Fibroblast of skin of left biceps (primary cell): ENCODE data around the gene ROCK2.
"Not testable (repeated sequence)": the region's sequence is repeated elsewhere in the genome, so short reads cannot be mapped to it uniquely, and the experiment has no call there.

Experiments
- DNase-seq, 2 experiments: peaks; one replicate each; pipeline ENCODE4 v3.0.0-alpha.2; 2013; ENCODE audit warnings: low read depth in 2 of 2

Gene ROCK2

DNA sequence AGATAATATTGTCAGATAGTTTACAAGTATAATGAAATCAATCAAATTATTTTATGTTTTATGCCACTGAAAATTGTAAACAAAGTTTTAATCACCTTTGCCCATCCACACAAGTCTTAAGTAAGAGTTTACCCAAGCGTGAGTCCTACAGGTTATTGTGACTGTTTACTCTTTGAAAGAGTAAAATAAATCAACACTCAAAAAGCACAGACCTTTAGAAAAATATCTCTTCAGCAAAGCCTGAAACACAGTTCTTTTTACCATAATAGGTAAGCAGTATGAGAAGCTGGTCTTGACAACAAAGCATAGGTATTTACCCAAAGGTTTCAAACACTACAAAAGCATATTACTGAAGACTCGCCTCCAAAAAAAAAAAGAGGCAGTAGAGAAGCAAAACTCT is 3.7 kb downstream of the ROCK2 start:
- DNase-seq, result no peak

DNA sequence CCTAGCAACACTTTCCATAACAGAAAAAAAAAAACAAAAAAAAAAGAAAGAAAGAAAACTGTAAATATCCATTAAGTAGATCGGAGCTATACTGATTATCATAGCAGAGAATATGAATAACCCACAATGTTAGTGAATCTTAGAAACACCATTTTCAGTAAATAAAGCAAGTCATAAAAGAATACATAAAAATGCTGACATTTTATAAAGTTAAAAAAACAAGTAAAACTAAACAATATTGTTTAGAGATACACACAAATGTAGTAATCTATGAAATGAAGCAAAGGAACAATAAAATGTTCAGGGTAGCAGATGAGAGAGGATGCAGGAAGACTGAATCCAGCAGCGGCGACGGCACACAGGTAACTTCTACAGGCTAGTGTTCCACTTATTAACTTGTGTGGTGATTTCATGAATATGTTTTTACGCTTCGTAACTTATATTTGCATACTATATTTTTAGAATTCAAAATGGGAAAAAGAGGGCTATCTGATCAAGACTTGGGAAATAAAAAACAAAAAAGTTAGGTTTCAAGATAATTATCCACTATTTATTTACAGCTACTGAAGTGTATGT is 4.8 kb downstream of the ROCK2 start:
- no peak for DNase-seq

DNA sequence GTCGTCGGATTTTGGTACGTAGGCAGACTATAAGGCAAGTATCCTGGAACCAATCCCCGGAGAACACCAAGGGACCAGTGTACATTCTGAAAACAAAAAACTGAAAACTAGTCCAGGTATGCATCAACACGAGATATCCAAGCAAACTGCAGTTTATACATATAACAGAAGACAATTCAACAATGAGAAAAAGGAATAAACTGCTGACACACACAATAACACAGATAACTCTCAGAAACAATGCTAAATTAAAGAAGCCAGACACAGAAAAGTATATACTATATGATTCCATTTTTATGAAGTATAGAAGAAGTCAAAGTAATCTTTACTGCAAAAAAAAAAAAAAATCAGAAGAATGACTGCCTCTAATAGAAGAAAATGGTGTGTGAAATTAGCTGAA is 5.9 kb downstream of the ROCK2 start:
- no peak for DNase-seq

DNA sequence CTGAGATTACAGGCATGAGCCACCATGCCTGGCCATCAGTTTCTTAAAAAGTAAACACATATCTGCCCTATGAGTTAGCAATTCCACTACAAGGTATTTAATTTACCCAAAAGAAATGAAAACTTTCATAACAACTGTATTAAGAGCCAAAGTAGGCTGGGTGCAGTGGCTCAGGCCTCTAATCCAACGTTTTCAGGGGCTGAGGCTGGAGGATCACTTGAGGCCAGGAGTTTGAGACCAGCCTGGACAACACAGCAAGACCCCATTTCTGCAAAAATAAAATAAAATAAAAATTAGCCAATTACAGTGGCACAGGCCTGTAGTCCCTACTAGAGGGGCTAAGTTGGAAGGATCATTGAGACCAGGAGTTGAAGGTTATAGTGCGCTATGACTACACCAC is 6.5 kb downstream of the ROCK2 start:
- no peak for DNase-seq

DNA sequence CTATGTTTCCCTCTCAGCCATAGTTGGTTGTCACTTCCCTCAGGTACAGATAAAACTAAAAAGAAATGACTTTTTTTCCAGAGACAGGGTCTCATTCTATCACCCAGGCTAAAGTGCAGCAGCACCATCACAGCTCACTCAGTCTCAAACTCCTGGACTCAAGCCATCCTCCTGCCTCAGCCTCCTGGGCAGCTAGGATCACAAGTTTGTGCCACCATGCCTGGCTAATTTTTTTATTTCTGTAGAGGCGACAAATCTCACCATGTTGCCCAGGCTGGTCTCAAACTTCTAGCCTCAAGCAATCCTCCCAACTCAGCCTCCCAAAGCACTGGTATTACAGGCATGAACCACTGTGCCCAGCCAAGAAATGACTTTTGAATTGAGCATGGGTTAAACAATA is 8.2 kb downstream of the ROCK2 start:
- DNase-seq, result no peak

DNA sequence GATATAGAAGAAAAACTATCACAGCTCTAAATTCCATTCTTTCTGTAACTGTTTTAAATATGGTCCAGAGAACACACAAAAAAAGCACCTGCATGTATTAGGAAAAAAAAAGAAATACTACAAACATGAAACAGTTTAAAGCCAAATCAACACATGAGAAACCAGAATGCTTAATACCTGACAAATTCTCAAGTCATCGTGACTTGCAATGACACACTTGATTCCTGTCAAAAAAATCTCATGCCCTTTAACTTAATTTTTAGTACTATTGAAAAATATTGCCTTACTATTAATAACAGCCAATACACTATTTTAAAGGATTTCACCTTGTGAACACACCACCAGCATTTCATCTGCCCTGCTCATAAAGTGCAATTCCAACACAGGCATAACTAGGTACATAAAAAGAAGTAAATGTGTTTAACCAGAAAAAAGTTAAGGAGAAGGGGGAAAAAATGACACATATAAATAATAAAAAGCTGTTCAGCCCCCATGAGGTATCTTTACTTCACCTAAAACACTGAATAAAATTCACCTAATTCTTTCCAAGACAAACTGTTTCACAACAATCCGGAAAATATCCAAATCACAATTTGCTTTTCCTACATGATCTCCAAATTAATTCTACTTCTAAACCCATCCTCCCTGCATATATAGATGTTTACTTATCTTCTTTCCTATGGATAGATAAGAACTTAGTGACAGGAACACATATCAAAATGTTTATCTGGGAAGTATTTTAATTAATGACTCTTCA is 10.8 kb downstream of the ROCK2 start:
- no peak for DNase-seq

DNA sequence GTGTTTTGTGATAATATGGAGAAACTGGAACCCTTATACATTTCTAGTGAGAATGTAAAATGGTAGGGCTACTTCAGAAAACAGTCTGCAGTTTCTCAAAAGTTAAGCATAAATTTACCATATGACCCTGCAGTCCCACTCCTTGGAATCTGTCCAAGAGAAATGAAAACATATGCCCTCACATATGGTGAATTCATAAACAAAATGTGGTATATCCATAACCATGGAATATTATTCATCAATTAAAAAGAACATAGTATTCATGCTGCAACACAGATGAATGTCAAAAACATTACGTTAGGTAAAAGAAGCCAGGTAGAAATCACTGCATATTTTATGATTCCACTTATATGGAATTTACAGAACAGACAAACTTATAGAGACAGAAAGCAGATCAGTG is 11.8 kb downstream of the ROCK2 start:
- DNase-seq, result no peak

DNA sequence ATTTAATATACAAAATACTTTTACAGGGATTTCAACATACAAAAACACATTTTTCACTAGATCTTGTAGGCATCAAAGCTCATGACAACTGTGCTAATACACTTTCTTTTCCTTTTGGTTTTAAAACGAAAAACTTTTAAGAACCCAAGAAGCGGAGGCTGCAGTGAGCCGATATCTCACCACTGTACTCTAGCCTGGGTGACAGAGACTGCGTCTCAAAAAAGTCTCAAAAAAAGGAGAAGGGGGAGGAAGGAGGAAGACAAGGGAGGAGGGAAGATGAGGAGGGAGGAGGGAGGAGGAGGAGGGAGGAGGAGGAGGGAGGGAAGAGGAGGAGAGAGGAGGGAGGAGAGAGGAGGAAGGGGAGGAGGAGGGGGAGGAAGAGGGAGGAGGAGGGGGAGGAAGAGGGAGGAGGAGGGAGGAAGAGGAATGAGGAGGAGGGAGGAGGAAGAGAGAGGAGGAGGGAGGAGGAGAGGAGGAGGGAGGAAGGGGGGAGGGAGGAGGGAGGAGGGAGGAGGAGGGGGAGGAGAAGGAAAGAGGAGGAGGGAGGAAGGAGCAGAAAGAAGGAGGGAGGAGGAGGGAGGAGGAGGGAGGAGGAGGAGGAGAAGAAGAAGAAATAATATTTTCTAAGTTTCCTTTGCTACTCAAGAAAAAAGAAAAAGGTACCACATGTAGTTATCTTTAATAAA is 13.8 kb downstream of the ROCK2 start:
- no peak for DNase-seq

DNA sequence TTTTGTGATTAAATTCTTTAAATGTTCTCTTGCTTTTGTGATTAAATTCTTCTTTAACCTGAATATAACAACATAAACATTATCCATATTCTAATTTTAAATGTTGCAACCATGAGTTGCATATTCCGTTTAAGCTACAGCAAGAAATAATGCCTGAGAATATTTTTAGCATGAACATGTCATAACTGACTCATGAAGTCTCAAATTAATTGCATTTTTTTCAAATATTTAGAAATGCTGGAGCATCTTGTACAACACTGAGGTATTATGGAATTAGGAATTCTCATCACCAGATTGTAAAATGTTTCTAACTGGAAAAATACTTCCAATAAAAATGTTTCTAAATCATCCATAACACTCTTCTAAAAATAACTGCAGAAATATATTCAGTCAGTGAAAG is 14.7 kb downstream of the ROCK2 start:
- peak; percentile 58 for DNase-seq

DNA sequence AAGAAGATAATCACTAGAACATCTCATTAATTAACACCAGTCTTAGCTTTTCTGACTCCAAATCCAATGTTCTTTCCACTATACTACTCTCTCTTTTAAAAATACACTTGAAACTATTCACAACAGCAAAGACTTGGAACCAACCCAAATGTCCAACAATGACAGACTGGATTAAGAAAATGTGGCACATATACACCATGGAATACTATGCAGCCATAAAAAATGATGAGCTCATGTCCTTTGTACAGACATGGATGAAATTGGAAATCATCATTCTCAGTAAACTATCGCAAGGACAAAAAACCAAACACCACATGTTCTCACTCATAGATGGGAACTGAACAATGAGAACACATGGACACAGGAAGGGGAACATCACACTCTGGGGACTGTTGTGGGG is 15.9 kb downstream of the ROCK2 start:
- DNase-seq, result not testable (repeated sequence)

DNA sequence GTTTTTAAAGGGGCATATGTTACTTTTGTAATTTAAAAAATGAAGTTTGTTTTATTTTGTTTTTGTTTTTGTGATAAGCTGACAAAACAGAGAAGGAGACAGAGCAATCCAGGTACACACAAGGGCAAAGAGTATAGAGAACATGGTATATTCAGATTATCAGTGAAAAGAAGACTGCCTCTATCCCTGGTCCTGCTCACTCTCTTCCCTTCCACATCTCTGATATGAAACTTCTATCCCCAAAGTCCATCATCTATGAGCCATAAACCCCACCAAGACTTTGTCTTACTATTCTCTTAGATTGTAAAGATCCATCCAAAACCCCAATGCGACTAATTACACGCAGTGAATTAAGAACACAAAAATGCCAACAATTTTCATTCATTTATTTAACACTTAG is 16.6 kb downstream of the ROCK2 start:
- DNase-seq, result no peak

DNA sequence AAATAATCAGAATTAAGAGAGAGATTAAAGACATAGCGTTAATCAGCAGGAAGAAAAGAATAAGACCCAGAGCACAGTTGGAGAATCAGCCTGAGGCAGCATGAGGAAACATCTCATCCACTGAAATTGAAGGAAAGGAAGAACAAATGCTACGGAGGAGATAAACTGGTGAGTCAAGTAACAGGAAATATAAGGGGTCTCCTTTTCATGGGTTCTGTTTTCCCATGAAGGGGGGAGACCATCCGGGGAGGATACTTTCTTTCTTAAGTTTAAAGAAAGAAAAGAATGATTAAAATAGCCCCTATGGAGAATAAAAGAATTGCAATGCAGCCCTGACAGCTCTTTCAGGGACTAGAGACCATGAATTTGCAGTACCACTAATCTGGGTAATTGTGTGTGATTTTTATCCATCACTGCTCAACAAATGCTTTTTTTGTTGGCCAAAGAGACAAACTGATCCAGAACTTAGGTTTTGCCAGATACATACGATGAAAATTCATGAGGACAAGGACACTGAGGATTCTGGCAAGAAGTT is 17.7 kb downstream of the ROCK2 start:
- no peak for DNase-seq

DNA sequence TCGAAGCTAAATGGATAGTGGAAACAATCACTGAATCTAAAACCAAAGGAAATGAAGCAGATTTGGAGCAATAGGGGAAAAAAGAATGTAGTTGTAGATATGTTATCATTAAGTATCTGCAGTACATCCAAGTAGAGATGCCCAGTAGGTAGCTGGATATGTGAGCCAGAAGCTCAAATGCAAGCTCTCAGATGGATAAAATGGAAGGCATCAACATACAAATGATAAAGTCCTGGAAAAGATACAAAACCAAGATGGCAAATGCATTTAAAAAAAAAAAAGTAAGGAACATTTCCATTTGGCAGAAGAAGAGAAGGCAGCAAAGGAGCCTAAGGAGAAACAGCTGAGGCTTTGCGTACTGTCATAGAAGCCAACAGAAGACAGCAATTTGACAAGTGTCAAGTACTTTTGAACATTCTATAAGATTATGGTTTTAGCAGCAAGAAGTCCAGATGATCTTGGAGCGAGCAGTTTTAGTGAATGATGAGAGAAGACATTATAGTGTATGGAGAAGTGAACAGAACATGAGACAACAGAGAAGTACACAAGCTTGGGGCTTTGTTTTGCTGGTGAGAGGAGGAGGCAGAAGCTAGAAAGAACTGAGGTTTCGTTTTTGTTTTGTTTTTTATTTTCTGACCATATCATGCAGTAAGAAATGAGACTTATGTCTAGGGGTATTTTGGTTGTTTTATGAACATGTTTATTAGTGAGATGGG is 18.3 kb downstream of the ROCK2 start:
- DNase-seq, result no peak

DNA sequence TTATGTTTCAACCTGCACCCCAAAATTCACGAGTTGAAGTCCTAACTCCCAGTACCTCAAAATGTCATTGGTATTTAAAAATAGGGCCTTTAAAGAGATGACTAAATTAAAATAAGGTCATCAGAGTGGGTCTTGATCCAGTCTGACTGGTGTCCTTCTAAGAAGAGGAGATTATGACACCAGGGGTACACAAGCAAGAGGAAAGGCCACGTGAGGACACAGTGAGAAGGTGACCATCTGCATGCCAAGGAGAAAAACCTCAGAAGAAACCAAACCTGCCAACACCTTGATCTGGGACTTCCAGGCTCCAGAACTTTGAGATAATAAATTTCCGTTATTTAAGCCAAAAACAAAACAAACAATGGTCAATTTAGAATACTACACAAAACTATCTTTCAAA is 22.6 kb downstream of the ROCK2 start:
- no peak for DNase-seq

DNA sequence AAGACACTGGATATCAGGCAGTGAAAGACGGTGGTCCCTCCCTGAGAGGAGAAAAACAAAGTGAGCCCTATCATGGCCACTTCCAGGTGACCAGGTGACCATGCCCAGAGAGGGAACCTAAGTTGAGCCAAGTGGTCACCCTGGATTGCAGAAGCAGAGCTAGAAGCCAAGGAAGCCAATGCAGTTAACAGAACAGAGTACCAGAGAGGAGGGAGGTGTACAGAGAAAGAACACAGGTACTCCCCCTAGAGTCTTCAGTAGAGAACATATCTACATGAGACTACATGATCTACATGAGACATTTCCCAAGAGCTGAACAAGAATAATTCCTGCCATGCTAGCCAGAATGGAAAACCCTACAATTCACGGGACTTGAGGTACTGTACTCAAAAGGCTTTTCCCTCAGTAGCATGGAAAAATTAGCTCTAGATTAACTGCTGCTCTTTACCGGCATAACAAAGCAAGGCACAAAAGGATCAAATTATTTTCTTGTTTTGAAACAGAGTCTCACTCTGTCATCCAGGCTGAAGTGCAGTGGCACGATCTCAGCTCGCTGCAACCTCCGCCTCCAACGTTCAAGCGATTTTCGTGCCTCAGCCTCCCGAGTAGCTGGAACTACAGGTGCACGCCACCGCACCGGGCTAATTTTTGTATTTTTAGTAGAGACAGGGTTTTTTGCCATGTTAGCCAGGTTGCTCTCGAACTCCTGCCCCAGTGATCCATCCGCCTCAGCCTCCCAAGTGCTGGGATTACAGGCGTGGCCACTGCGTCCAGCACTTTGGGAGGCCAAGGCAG is 23.5 kb downstream of the ROCK2 start:
- no peak for DNase-seq

DNA sequence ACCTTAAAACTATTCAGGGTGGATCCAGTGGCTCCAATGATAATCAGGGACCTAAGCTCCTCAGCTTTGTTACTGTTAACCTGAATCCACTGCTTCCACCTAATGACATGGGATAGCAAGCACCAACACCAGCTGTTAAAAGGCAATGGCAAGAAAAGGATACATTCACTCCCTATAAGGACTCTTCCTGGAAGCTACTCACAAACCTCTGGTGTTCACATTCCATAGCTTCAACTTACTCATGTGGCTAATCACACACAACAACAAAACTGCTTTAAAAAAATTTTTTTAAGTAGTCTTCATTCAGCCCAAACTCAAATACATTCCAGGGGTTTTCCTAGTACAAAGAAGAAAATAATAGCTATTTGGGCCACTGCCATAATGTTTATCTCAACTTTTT is 24.5 kb downstream of the ROCK2 start:
- peak; percentile 55 to 56 for DNase-seq

DNA sequence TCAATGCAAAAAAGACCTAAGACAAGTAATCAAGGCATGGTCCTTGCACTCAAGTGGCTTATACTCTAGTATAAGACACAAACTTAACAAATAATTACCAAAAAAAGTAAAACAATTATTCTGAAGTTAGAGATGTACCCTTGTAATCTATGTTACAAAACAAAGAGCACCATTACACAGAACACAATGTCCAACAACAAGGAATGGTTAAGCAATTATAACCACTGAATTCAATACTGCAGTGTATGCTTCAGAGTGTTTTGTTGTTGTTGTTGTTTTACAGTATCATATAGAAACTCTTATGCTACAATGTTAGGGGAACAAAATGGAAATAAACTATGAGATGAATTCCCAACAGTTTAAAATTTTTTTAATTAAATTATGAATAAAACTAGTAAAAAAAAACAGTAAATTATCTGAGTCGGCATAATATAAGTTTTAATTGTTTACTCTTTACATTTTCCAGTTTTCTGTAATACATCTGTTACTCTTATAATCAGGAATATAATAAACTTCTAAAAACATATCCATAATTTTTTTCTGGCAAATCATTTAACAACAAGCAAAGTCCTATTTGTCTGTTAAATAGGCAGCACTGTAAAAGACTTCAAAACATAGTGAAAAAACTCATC is 29.2 kb downstream of the ROCK2 start:
- no peak for DNase-seq

DNA sequence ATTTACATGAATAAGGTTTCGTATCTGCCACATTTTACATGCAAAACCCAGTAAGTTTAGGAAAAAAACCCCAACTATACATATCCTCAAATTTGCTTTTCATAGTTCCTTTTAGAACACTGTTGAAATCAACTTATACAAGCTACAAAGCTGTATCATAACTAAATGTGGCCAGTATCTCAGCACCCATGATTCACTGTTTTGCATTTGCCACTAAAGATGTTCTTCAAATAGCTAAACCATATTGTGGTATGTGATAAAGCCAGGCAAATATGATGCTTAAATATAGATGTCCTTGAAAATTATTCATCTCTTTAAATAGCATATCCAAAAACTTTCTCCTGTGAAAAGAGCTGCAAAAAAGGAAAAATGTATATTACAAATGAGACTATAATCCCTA is 29.9 kb downstream of the ROCK2 start:
- DNase-seq, result no peak

DNA sequence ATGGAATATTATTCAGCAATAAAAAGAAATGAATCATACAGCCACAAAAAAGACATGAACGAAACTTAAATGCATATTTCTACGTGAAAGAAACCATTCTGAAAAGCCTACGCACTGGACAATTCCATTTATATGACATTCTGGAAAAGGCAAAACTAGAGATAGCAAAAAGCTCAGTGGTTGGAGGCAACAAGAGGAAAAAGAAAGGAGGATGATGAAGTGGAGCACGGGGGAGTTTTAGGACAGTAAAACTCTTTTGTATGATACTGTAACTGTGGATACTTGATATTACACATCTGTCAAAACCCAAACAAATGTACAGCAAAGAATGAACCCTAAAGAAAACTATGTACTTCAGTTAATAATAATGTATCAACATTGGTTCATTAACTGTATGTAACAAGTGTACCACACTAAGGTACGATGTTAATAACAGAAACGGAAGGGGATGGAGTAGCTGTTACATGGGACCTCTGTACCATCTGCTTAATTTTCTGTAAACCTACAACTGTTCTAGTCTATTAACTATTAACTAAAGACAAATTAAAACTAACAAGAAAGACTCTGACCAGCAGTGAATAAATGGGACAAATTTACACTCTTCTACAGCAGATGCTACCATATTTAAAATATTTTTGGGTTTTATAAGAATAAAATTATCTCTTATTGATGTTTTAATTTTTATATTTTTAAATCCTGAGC is 31.5 kb downstream of the ROCK2 start:
- DNase-seq, result no peak

DNA sequence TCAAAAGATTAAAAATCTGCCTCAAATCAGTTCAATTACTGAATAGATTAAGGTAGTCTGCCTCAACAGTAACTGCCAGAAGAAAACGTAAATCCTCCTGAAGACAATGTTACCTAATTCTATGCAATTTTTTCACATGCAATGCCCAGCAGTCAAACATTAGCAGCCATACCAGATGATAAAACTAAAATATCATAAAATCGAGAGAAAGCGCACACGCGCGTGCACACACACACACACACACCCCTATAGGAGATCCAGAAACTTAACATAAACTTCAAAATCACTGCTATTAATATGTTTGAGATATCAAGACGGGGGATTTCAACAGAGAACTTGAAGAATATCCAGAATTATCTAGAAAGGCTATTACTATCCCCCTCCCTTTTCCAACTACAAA is 32.9 kb downstream of the ROCK2 start:
- DNase-seq, result no peak
